Lower lobe of right lung (tissue), 2 donors: Measurements from ENCODE around the gene PTCD3. TPM values are rescaled to one million over a fixed set of nuclear protein-coding genes. Genes with fewer than 3 reads are reported as not detected.

Experiments
- ATAC-seq, 2 donors: fragments of 200-7000 bp; cut with Tn5 transposase; one replicate each; pipeline ENCODE4 v1.9.1; 2020 to 2022; ENCODE audit warnings: mild to moderate bottlenecking in 2 of 2, moderate library complexity in 2 of 2
- DNase-seq: peaks from one replicate; pipeline ENCODE4 v3.0.0-alpha.2; 2020
- H3K27ac ChIP-seq: fragments of 200-600 bp; one replicate; pipeline ENCODE4 v1.8.0; 2022
- H3K27me3 ChIP-seq: fragments of 200-600 bp; one replicate; pipeline ENCODE4 v1.8.0; 2022; ENCODE audit warnings: low read depth
- H3K36me3 ChIP-seq: fragments of 200-600 bp; one replicate; pipeline ENCODE4 v1.8.0; 2022; ENCODE audit warnings: mild to moderate bottlenecking
- H3K4me1 ChIP-seq: fragments of 200-600 bp; one replicate; pipeline ENCODE4 v1.8.0; 2022
- H3K4me3 ChIP-seq: fragments of 200-600 bp; one replicate; pipeline ENCODE4 v1.8.0; 2022; ENCODE audit warnings: mild to moderate bottlenecking
- H3K9me3 ChIP-seq: fragments of 200-600 bp; one replicate; pipeline ENCODE4 v1.8.0; 2022
- intact Hi-C: fragments of 100-400 bp; cut with DNase I; formaldehyde crosslinking; loops from one replicate; pipeline ENCODE4 v1.11.0; 2022
- total RNA-seq: library from RNA; stranded (reverse); fragmentation: NEBNext Ultra II Directional; extraction: Animal tissue kit (Norgen Biotek cat#: 25700); gene quantifications from one replicate; pipeline ENCODE4 v1.2.1, GENCODE V29; 2021
- TF ChIP-seq, protein P1 (sequence below): fragments of 200-600 bp; IDR thresholded peaks from one replicate; pipeline ENCODE4 v1.8.0; 2022; ENCODE audit warnings: antibody characterized with exemption, mild to moderate bottlenecking
- donor health status: DM: no; HTN: yes; CAD: no; lungs with severe emphysema.

PTCD3 gene
- total RNA-seq, 1 donor from 2014 or later, result 73.3 TPM

DNA sequence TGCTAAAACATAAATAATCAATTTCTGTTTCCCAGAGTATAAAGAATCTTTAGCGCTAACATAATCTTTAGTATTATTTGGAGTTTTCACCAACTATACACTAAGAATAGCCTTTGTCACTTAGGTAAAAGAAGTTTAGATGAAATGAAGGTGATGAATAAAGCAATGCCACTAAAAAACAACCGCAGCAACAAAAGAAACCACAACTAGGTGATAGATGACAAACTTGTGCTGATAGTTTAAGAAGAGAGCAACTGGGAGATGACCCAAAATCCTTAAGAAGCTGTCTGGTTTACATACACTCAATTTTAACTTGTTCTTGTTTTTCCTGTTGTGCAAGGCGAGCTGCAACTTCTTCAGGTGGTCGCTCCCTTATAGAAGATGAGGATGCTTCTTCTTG lies 64.4 kb downstream of the PTCD3 start:
- H3K9me3 ChIP-seq, result no peaks in the 10 kb centered on the region
- DNase-seq, result no peak
- peaks cover 87% of the 10 kb centered on the region for H3K36me3 ChIP-seq
- H3K4me3 ChIP-seq, result no peak overlapping the region
- intact Hi-C loops, result no loop called here
- no peak for ATAC-seq
- peaks cover 8% of the 10 kb centered on the region for H3K4me1 ChIP-seq
- no peak overlapping the region for H3K27ac ChIP-seq
- TF ChIP-seq, protein P1, sequence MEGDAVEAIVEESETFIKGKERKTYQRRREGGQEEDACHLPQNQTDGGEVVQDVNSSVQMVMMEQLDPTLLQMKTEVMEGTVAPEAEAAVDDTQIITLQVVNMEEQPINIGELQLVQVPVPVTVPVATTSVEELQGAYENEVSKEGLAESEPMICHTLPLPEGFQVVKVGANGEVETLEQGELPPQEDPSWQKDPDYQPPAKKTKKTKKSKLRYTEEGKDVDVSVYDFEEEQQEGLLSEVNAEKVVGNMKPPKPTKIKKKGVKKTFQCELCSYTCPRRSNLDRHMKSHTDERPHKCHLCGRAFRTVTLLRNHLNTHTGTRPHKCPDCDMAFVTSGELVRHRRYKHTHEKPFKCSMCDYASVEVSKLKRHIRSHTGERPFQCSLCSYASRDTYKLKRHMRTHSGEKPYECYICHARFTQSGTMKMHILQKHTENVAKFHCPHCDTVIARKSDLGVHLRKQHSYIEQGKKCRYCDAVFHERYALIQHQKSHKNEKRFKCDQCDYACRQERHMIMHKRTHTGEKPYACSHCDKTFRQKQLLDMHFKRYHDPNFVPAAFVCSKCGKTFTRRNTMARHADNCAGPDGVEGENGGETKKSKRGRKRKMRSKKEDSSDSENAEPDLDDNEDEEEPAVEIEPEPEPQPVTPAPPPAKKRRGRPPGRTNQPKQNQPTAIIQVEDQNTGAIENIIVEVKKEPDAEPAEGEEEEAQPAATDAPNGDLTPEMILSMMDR, result no peak
- no peaks in the 10 kb centered on the region for H3K27me3 ChIP-seq

DNA sequence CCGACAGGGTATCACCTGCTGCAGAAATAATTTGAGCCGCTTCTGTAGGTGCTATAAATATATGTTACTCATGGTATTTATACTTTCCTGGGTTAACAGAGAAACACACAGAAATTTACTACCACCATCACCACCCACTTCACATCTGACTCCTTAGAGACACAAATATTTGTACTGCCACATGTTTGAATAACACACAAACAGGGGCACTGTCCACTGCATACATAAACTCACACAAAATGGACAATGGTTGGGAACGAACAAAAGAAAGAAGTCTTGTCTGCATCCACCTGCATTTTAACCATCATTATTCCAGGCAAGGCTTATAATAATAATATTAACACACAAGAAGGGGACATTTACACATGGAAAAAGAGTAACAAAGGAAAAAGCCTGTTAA lies 65.3 kb downstream of the PTCD3 start:
- H3K9me3 ChIP-seq, result no peaks in the 10 kb centered on the region
- no peaks in the 10 kb centered on the region for H3K27me3 ChIP-seq
- H3K4me1 ChIP-seq, result peaks cover 12% of the 10 kb centered on the region
- DNase-seq, result no peak
- peaks cover 87% of the 10 kb centered on the region for H3K36me3 ChIP-seq
- ATAC-seq, result no peak
- H3K27ac ChIP-seq, result no peak overlapping the region
- TF ChIP-seq, protein P1, result no peak
- H3K4me3 ChIP-seq, result no peak overlapping the region
- intact Hi-C loops, result no loop called here

DNA sequence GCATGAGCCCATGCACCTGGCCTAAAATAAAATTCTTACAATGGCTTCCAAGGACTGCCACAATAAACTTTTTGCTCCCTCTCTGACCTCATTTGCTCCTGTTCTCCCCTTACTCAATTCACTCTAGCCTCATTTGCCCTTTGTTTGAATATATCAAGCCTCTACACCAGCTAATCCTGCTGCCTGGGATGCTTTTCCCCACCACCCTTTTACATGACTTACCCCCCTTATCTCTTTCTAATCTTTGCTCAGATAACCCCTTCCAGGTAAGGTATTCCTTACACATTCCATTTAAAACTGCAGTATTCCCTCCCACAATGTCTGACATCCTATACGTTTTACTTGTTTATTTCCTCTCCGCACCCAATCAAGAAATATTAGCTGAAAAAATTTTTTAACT lies 66.6 kb downstream of the PTCD3 start:
- H3K9me3 ChIP-seq, result no peaks in the 10 kb centered on the region
- peaks cover 12% of the 10 kb centered on the region for H3K4me1 ChIP-seq
- intact Hi-C loops, result no loop called here
- peaks cover 91% of the 10 kb centered on the region for H3K36me3 ChIP-seq
- TF ChIP-seq, protein P1, result no peak
- H3K27me3 ChIP-seq, result no peaks in the 10 kb centered on the region
- H3K27ac ChIP-seq, result no peak overlapping the region
- DNase-seq, result no peak
- no peak for ATAC-seq
- H3K4me3 ChIP-seq, result no peak overlapping the region

DNA sequence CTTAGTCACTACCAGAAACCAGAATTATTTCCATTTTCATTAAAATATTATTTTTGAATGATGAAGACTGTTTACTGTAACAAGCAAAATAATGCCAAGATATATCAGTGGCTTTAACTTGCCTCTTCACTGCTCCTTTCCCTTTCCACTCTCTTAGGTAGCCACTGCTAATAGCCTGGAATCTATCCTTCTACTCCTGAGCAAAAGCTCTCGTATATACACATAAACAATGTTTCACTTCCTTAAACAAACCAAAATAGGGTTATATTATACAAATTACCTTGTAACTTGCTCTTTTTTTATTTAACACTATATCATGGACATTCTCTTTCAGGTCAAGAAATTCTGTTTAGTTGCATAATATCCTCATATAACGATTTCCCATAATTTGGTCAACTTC lies 68.4 kb downstream of the PTCD3 start:
- H3K4me1 ChIP-seq, result peaks cover 12% of the 10 kb centered on the region
- intact Hi-C loops, result no loop called here
- peaks cover 91% of the 10 kb centered on the region for H3K36me3 ChIP-seq
- ATAC-seq (no peak), DNase-seq (no peak)
- H3K27me3 ChIP-seq, result no peaks in the 10 kb centered on the region
- no peaks in the 10 kb centered on the region for H3K9me3 ChIP-seq
- TF ChIP-seq, protein P1, result no peak
- H3K4me3 ChIP-seq, result no peak overlapping the region
- no peak overlapping the region for H3K27ac ChIP-seq

DNA sequence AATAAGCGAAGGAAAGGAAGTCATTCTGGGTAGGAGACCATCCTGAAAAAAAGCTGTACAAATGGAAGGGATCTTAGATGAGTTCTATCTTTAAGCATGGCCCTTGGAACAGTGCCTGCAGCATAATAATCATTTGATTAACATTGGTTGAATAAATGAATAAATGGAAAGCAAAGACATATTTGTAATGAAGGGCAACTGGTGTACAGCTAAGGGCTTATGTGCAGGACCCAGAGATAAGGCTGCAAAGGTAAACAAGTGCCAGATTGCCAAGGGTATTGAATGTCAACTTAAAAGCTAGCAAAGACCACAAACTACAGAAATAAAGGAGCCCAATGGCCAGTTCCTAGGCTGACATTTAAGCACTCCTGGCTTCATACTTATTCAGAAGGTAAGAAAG lies 69.8 kb downstream of the PTCD3 start:
- Histone ChIP-seq H3K4me1 (peaks cover 12% of the 10 kb centered on the region), H3K27me3 (no peaks in the 10 kb centered on the region), H3K36me3 (peaks cover 91% of the 10 kb centered on the region), H3K27ac (no peak overlapping the region), H3K9me3 (no peaks in the 10 kb centered on the region), H3K4me3 (no peak overlapping the region)
- DNase-seq, result no peak
- TF ChIP-seq, protein P1, result no peak
- ATAC-seq, result no peak
- intact Hi-C loops, result no loop called here

DNA sequence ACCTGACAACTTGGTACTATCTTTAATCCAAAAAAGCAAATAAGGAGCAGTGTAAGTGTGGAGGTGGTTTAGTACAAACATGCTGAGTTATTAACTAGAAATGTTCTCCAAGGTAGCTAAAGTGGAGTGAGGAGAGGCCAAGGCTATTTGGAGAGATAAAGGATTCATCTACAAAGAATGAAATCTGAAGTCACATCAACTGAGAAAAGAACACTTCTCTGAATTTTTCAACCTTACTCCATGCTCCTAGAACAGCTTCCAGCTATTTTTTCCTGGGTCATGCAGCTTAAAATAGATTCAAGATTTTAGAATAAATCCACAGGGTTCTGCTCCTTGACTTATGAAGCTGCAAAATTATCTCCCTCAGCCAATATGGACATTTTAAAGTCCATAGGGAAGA lies 70.6 kb downstream of the PTCD3 start:
- ATAC-seq (no peak), DNase-seq (no peak)
- H3K36me3 ChIP-seq, result peaks cover 87% of the 10 kb centered on the region
- H3K4me1 ChIP-seq, result peaks cover 12% of the 10 kb centered on the region
- intact Hi-C loops, result no loop called here
- no peak overlapping the region for H3K4me3 ChIP-seq
- no peaks in the 10 kb centered on the region for H3K27me3 ChIP-seq
- TF ChIP-seq, protein P1, result no peak
- H3K9me3 ChIP-seq, result no peaks in the 10 kb centered on the region
- no peak overlapping the region for H3K27ac ChIP-seq
